Astrocyte (in vitro differentiated cells and primary cell): ENCODE data around the gene NAA11. TPM values are rescaled to one million over a fixed set of nuclear protein-coding genes. Genes with fewer than 3 reads are reported as not detected.

Experiments used
- DNase-seq: peaks from one replicate; pipeline ENCODE4 v3.0.0-alpha.2; 2010; ENCODE audit warnings: low read depth
- FAIRE-seq: peaks from 2 replicates; lab custom pipeline; 2011; peaks lifted over from hg19 to GRCh38; lab: Jason Lieb, UNC
- H2AFZ ChIP-seq: 2 replicates; pipeline ENCODE4 v1.6.0; 2012; ENCODE audit warnings: low read depth, low read length, inconsistent platforms
- H3K27ac ChIP-seq: 2 replicates; pipeline ENCODE4 v1.5.1; 2011; ENCODE audit warnings: low read depth, low read length, inconsistent platforms
- H3K27me3 ChIP-seq: 2 replicates; pipeline ENCODE4 v1.6.0; 2011; ENCODE audit warnings: low read length, inconsistent platforms; ENCODE audit not compliant: insufficient read depth
- H3K36me3 ChIP-seq: 2 replicates; pipeline ENCODE4 v1.5.1; 2011; ENCODE audit warnings: low read length, inconsistent platforms; ENCODE audit not compliant: insufficient read depth
- H3K4me1 ChIP-seq: 2 replicates; pipeline ENCODE4 v1.5.1; 2011; ENCODE audit warnings: low read length, inconsistent platforms; ENCODE audit not compliant: insufficient read depth
- H3K4me2 ChIP-seq: 2 replicates; pipeline ENCODE4 v1.6.0; 2012; ENCODE audit warnings: low read length, inconsistent platforms
- H3K4me3 ChIP-seq: 2 replicates; pipeline ENCODE4 v1.5.1; 2011; ENCODE audit warnings: low read depth, mild to moderate bottlenecking, low read length, inconsistent platforms; ENCODE audit not compliant: insufficient read depth
- H3K79me2 ChIP-seq: 2 replicates; pipeline ENCODE4 v1.6.0; 2012; ENCODE audit warnings: mild to moderate bottlenecking, low read length, inconsistent platforms; ENCODE audit not compliant: insufficient read depth
- H3K9ac ChIP-seq: 2 replicates; pipeline ENCODE4 v1.6.0; 2012; ENCODE audit warnings: mild to moderate bottlenecking, low read length, inconsistent platforms
- H3K9me3 ChIP-seq: 2 replicates; pipeline ENCODE4 v1.5.1; 2012; ENCODE audit warnings: low read depth, mild to moderate bottlenecking, low read length, inconsistent platforms; ENCODE audit not compliant: insufficient read depth
- H4K20me1 ChIP-seq: 2 replicates; pipeline ENCODE4 v1.6.0; 2012; ENCODE audit warnings: low read length, inconsistent platforms; ENCODE audit not compliant: insufficient read depth
- H3K27ac Mint-ChIP-seq: one replicate; pipeline ENCODE4 v1.8.0; 2021; ENCODE audit warnings: mild to moderate bottlenecking, mixed read lengths; ENCODE audit not compliant: unreplicated experiment
- H3K27me3 Mint-ChIP-seq: one replicate; pipeline ENCODE4 v1.8.0; 2021; ENCODE audit warnings: low read depth, mixed read lengths; ENCODE audit not compliant: unreplicated experiment
- H3K36me3 Mint-ChIP-seq: one replicate; pipeline ENCODE4 v1.8.0; 2021; ENCODE audit warnings: low read depth, mixed read lengths; ENCODE audit not compliant: unreplicated experiment
- H3K4me1 Mint-ChIP-seq: one replicate; pipeline ENCODE4 v1.8.0; 2021; ENCODE audit warnings: low read depth, mixed read lengths; ENCODE audit not compliant: unreplicated experiment
- H3K4me3 Mint-ChIP-seq: one replicate; pipeline ENCODE4 v1.8.0; 2021; ENCODE audit warnings: mild to moderate bottlenecking, moderate library complexity, mixed read lengths; ENCODE audit not compliant: unreplicated experiment
- H3K9me3 Mint-ChIP-seq: one replicate; pipeline ENCODE4 v1.8.0; 2021; ENCODE audit warnings: mild to moderate bottlenecking, mixed read lengths; ENCODE audit not compliant: unreplicated experiment
- EZH2 ChIP-seq: IDR thresholded peaks from 2 replicates; pipeline ENCODE4 v1.6.1; 2012; ENCODE audit warnings: mild to moderate bottlenecking, low read length, inconsistent platforms; ENCODE audit not compliant: insufficient read depth
- total RNA-seq: library from RNA; stranded (reverse); gene quantifications from 2 replicates; pipeline ENCODE4 v1.2.1, GENCODE V29; 2021
- TF ChIP-seq, protein P1 (sequence below): IDR thresholded peaks from 2 replicates; pipeline ENCODE4 v1.5.1; 2011; ENCODE audit warnings: low read depth, mild to moderate bottlenecking, inconsistent platforms, low read length, moderate library complexity; ENCODE audit not compliant: insufficient read depth

Gene NAA11
- total RNA-seq, 1 donor from 2014 or later: not detected

DNA sequence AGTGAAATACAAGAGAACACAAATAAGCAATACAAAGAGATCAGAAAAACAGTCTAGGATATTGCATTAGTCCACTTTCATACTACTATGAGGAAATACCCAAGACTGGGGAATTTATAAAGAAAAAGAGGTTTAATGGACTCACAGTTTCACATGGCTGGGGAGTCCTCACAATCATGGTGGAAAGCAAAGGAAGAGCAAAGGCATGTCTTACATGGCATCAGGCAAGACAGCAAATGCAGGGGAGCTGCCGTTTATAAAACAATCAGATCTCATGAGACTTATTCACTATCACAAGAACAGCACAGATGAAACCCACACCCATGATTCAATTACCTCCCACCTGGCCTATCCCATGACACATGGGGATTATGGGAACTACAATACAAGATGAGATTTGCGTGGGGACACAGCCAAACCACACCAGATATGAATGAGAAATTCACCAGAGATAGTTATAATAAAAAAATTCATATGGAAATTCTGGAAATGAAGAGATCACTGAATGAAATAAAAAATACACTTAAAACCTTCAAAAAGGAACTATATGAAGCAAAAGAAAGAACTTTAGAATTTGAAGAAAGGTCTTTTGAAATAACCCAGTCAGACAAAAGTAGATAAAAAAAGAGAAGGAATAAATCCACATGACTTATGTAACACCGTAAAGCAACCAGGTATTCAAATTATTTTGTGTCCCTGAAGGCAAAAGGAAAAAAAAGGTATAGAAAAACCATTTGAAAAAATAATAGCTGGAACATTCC is 16.2 kb upstream of the NAA11 start:
- no peak for TF ChIP-seq EZH2
- TF ChIP-seq, protein P1, sequence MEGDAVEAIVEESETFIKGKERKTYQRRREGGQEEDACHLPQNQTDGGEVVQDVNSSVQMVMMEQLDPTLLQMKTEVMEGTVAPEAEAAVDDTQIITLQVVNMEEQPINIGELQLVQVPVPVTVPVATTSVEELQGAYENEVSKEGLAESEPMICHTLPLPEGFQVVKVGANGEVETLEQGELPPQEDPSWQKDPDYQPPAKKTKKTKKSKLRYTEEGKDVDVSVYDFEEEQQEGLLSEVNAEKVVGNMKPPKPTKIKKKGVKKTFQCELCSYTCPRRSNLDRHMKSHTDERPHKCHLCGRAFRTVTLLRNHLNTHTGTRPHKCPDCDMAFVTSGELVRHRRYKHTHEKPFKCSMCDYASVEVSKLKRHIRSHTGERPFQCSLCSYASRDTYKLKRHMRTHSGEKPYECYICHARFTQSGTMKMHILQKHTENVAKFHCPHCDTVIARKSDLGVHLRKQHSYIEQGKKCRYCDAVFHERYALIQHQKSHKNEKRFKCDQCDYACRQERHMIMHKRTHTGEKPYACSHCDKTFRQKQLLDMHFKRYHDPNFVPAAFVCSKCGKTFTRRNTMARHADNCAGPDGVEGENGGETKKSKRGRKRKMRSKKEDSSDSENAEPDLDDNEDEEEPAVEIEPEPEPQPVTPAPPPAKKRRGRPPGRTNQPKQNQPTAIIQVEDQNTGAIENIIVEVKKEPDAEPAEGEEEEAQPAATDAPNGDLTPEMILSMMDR: no peak
- Mint-ChIP-seq H3K27me3 (no peaks in the 10 kb centered on the region), H3K4me3 (no peak overlapping the region), H3K9me3 (peaks cover 9% of the 10 kb centered on the region), H3K36me3 (no peaks in the 10 kb centered on the region), H3K4me1 (no peaks in the 10 kb centered on the region), H3K27ac (no peak overlapping the region)
- peaks cover 3% of the 10 kb centered on the region for H3K9me3 ChIP-seq
- no peak overlapping the region for H3K9ac ChIP-seq
- no peak for DNase-seq
- H3K79me2 ChIP-seq: no peaks in the 10 kb centered on the region
- no peaks in the 10 kb centered on the region for H3K27me3 ChIP-seq
- no peak for FAIRE-seq
- no peaks in the 10 kb centered on the region for H3K4me1 ChIP-seq
- H2AFZ ChIP-seq: no peak overlapping the region
- H4K20me1 ChIP-seq: no peaks in the 10 kb centered on the region
- no peak overlapping the region for H3K4me2 ChIP-seq
- no peak overlapping the region for H3K4me3 ChIP-seq
- no peak overlapping the region for H3K27ac ChIP-seq
- no peaks in the 10 kb centered on the region for H3K36me3 ChIP-seq

DNA sequence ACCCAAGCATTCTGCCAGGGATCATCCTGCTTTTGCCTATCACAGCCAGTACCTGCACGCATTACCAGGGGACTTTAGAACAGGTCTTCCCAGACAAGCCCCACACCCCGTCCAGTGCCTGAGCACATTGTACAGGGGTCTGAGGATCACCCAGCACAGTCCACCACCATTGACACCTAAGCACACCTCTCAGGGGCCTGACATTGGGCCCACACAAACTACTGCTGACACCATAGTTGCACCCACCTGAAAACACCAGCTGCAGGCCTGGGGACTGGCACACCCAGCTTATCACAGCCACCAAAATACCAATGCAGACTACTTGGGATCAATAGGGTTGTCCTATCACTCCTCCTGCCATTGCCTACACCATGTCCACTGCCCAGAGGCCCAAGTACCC is 14.7 kb upstream of the NAA11 start:
- Mint-ChIP-seq H3K4me1 (no peaks in the 10 kb centered on the region), H3K27ac (no peak overlapping the region), H3K4me3 (no peak overlapping the region), H3K36me3 (no peaks in the 10 kb centered on the region), H3K9me3 (peaks cover 9% of the 10 kb centered on the region), H3K27me3 (no peaks in the 10 kb centered on the region)
- Histone ChIP-seq H3K4me1 (no peaks in the 10 kb centered on the region), H3K36me3 (no peaks in the 10 kb centered on the region), H3K9ac (no peak overlapping the region), H3K27me3 (no peaks in the 10 kb centered on the region), H3K4me2 (no peak overlapping the region), H3K79me2 (no peaks in the 10 kb centered on the region), H3K4me3 (no peak overlapping the region), H4K20me1 (no peaks in the 10 kb centered on the region), H2AFZ (no peak overlapping the region), H3K9me3 (peaks cover 3% of the 10 kb centered on the region), H3K27ac (no peak overlapping the region)
- no peak for FAIRE-seq
- TF ChIP-seq EZH2: no peak
- TF ChIP-seq, protein P1: no peak
- no peak for DNase-seq

DNA sequence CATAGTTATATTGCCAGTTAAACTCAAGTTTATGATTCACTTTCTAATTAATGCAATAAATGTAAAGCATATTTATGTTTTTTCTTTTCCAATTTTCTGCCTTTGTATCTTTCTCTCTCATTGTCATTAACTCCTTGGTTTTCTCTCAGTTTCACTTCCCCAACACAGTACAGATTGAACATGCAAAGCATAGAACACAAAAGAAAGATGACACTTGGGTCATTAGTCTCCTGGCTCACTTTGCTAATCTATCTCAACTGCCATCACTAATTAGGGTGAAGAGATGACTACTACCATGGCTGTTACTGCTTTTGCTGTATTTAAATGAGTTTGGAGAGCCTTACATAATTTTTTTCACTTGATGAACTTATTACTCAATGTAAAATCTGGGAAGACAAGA is 12.3 kb upstream of the NAA11 start:
- Histone ChIP-seq H3K9ac (no peak overlapping the region), H3K27ac (no peak overlapping the region), H2AFZ (no peak overlapping the region), H3K4me3 (no peak overlapping the region), H3K79me2 (no peaks in the 10 kb centered on the region), H3K4me1 (no peaks in the 10 kb centered on the region), H4K20me1 (no peaks in the 10 kb centered on the region), H3K36me3 (no peaks in the 10 kb centered on the region), H3K9me3 (peaks cover 3% of the 10 kb centered on the region), H3K4me2 (no peak overlapping the region), H3K27me3 (no peaks in the 10 kb centered on the region)
- Mint-ChIP-seq H3K27ac (no peak overlapping the region), H3K36me3 (no peaks in the 10 kb centered on the region), H3K4me3 (no peak overlapping the region), H3K9me3 (peaks cover 9% of the 10 kb centered on the region), H3K27me3 (no peaks in the 10 kb centered on the region), H3K4me1 (no peaks in the 10 kb centered on the region)
- FAIRE-seq: no peak
- TF ChIP-seq, protein P1: no peak
- TF ChIP-seq EZH2: no peak
- no peak for DNase-seq
